DLD1 (cell line): ENCODE measurements around the gene TTLL7.
"Not testable (repeated sequence)": the region's sequence is repeated elsewhere in the genome, so short reads cannot be mapped to it uniquely, and the experiment has no call there.

Source experiments
- in situ Hi-C: cut with HindIII; loops from 2 replicates; pipeline ENCODE4 v1.10.0; 2017; ENCODE audit warnings: low sequenced_read_pairs

Gene TTLL7

DNA sequence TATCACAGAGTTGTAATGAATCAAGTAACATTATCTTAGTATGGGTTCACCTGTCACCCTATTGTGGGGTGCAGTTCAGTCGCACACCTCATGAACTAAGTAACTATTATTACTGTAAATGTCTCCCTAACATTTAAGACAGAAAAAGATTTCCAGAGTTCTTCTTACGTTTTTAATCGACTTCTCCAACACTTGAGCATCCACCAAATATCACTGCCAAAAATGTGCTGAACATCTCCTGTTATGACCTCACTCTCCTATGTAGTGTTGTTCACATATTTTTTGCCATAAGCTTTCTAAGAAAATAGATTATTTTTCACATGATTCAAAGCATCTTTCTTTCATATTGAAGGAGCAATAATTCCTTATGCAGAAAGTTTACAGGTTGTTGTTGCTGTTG is 1.3 kb downstream of the TTLL7 start:
- in situ Hi-C loops: no loop called here

DNA sequence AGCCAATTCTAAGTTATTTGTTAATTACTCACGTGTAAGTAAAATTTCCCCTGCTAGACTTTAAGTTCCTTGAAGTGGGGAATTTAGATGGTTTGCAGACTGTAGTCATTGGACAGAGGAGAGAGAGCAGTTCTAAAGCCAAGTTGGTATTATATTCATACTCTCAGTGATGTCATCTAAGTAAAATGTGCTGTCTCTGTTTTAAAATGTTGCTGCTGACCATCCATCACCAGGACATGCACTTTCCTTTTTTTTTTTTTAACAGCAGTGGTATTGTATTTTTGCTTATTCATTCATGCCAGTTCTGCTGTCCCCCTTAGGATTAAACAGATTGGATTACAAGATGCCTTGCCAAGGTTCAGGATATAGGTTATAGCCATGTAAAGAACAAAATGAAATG is 2.3 kb downstream of the TTLL7 start:
- in situ Hi-C loops: no loop called here

DNA sequence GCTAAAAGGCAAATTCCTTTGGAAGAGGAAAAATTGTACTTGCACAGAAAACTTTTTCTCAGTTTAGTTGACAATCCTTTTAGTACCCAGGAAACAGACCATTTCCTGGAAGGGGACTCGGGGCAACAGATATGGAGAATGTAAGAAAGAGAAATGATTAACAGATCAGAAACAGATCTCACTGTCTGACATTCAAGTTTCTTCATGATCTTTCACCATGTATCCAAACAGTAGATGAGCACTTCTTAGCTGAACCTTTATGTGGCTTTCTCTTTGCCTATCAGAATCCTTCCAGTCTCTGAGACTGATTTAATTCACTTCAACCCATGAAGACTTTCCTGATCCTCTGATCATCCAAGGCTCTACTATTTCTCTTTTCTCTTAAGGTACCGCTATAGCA is 2.7 kb downstream of the TTLL7 start:
- in situ Hi-C loops: no loop called here

DNA sequence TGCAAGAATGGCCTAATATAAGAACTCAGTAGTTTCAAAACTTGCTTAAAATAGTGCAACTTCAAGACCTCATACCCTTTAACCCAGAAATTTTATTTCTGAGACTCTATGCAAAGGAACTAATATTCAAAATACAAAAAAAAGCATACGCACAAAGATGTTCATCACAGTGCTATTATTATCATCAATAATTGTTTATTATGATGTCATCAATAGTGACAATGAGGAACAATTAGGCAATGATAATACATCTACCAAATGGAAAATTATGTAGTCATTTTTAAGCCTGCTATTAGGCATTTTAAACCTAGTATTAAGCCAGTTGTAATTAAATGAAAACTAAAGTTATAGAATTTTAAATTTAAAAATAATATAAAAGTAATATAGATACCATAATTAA is 3.3 kb downstream of the TTLL7 start:
- in situ Hi-C loops: no loop called here

DNA sequence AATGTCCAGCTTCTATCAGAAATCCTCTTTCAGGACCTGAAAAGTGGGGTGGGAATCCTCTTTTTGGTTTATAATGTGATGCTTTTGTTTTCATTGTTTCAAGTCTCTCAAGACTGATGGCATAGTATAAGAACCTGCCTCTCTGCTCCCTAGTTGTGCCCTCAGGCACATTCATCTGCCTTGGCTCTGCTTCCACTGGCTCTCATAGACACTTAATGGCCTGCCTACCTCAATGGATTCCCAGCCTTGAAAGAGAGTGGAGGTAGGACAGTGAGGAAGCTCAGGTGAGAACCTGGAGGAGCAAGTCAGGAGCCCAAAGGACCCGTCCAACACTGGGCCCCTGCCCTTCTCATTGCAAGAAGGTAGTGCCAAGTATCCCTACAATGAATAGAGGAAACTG is 4.8 kb downstream of the TTLL7 start:
- in situ Hi-C loops: no loop called here

DNA sequence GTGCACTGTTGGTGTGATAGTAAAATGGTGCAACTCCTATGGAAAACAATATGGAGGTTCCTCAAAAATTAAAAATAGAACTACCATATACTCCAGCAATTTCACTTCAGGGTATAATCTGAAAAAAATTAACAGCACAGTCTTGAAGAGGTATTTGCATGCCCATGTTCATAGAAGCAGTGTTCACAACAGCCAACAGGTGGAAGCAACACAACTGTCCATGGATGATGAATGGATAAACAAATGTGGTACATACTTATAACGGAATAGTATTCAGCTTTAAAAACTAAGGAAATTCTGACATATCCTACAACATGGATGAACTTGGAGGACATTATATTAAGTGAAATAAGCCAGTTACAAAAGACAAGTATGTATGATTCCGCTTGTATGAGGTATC is 8.2 kb downstream of the TTLL7 start:
- in situ Hi-C loops: no loop called here

DNA sequence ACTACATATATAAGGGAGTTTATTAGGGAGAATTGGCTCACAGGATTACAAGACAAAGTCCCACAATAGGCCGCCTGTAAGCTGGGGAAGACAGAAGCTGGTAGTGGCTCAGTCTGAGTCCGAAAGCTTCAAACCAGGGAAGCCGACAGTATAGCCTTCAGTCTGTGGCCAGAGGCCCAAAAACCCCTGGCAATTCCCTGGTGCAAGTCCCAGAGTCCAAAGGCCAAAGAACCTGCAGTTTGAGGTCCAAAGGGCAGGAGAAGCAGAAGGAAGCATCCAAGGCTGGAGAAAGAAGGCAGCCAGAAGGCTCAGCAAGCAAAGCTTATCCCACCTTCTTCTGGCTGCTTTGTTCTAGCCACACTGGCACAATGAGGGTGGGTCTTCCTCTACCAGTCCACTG is 13.9 kb downstream of the TTLL7 start:
- in situ Hi-C loops: no loop called here

DNA sequence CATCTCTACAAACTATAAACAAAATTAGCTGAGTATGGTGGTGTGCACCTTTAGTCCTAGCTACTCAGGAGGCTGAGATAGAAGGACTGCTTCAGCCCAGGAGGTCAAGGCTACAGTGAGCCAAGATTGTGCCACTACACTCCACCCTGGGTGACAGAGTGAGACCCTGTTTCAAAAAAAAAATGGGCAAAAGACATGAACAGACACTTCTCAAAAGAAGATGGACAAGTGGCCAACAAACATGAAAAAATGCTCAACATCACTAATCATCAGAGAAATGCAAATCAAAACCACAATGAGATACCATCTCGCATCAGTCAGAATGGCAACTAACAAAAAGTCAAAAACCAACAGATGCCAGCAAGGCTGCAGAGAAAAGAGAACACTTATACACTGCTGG is 15.0 kb downstream of the TTLL7 start:
- in situ Hi-C loops: not testable (repeated sequence)

DNA sequence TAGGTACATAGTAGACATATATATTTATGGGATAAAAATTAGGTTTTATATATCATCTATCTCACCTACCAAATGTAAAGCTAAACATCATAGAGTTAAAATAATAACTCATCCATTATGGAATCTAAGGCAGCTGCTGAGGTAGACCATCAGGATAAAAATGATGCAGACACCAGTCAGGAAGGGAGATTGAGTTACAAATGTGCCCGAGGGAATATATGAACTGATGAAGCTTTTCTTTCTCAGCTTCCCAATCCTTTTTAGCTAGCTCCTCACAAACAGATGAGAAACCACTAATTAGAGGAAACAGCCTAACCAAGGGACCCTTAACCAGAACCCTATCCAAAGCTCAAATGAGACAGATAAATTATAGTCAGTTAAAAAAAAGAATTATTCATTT is 20.9 kb downstream of the TTLL7 start:
- in situ Hi-C loops: no loop called here

DNA sequence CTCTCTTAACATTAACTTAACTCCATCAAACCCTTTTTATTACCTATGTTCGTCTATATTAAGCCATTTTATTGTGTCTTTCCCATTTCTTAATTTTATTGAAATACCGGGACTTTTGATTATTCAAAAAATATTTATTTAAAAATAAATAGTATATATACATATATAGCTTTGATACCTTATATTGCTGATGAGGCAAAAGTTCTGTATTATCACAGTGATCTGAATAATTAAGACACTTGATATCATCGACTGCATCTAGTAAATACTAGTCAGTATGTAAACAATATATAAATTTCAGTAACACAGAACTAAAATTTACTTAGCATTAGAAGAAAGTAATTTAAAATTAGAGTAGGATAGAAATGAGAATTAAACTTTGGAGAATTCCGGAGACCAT is 22.0 kb downstream of the TTLL7 start:
- in situ Hi-C loops: no loop called here

DNA sequence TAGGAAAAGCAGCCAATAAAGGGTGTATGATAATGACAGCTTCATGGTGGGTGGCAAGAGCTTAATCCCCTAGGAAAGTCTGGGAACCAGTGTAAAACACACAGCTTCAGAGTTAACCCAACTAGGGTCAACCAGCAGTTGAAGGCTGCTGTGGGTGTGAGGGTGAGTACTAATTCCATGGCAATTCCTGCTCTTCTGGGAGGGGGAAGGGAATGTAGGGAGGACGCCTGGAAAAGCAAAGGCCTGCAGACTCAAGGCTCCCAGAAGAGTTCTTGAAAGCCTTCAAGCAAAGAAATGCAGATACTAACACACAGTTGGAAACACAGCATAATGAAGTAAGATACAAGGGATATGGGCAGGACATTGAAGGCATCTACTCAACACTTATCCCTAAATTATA is 28.1 kb downstream of the TTLL7 start:
- in situ Hi-C loops: no loop called here

DNA sequence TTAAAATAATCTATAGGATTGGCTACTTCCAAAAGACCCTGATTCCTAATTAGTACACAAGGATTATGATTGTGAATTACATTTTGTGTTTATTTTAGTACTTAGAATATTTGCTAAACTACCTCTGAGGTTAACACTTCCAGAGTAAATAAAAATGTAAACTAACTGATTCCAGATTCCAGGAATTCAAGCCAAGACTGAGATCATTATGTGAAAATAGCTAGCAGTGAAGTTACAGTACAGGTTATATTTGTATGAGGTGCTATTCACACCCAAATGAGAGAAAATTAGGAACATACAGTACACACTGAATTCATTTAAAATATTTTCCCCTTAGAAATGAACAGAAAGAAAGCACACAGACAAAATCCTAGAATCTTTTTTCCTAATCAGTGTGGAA is 28.8 kb downstream of the TTLL7 start:
- in situ Hi-C loops: no loop called here

DNA sequence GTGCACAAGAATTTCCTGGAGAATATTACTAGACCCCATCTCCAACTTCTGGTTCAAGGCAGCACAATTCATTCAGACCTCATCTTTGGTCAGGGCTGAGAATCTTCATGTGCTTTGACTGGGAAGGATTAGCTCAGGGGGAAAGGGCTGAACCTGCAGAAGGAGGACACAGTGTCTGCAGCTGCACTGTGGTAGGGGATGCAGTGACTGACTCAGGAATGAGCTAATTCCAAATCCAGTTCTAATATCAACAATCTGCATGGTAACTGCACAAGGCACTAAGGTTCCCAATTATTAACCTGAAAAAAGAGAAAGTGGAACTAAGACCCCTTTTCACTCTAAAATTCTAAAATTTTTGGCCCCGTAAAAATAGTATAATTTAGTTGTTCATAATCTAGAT is 31.6 kb downstream of the TTLL7 start:
- in situ Hi-C loops: no loop called here

DNA sequence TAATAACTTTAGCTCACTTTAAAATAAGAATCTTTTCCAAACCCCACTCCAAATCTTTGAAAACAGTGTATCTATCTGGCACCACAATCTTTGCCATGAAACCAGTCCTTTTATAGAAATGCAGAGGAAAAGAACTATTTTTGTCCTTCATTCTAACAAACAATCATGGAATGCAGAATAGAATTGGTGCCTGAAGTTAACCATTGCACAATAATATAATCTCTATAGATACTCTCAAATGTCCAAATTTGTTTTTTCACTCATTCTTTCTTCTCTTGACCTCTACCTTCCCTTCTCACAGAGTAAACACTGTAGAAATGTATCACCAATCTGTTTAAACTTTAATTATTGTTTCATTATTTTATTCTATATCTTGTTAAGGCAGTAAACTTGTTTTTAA is 34.8 kb downstream of the TTLL7 start:
- in situ Hi-C loops: no loop called here

DNA sequence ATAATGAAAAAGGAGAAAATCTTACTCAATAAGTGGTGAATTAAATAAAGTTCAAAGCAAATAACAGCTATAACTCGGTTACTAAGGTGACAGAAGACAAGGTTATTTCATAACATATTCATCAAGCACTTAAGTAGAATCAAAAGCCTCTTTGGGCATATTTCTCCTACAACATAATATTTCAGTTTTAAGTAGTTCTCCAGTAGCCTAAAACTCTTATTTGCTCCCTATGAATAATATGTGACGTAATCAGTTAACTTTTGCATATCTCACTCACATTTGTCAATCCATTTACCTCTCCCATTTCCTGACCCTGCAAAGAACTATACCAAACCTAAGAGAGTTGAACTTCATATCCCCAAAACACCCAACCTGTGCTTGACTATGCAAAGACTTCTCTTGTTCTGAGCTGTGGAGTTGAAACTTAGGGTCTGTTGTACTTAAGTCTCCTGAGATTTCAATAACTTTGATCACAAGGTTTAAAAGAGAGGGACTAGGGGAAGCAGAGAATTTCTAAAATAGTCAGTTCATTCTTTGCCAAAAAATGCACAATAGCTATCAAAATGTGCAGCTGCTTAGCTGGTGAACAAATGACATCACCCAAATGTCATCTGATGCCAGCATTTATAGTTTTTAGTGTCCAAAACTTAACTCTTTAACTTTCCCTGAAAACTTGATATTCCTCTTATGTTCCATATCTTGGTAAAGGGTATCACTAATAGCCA is 37.2 kb downstream of the TTLL7 start:
- in situ Hi-C loops: no loop called here

DNA sequence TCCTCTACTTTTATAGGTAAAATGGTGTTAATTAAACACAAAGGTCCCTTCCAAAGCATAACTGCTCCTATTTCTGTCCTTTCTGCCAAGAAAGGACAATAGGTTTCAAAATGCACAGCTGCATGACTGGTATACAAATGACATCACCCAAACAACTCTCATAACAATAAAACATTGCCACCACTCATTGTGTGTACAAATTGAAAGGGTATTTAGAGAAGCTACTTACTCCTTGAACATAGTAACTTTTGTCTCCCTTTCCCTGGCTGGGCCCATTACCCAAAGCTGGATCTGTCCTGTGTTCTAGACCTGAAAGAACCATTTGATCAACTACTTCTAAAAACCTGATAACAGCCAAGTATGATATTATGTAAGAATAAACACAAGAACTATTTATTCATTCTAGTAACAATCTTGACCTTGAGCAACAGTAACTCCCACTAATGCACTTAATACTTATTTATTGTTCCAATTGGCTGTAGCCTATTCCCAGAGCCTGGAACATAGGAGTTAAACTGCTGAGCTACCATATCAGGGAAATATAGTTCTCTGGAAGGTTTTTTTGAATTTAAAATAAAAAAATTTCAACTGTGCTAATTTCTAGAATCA is 38.2 kb downstream of the TTLL7 start:
- in situ Hi-C loops: no loop called here

DNA sequence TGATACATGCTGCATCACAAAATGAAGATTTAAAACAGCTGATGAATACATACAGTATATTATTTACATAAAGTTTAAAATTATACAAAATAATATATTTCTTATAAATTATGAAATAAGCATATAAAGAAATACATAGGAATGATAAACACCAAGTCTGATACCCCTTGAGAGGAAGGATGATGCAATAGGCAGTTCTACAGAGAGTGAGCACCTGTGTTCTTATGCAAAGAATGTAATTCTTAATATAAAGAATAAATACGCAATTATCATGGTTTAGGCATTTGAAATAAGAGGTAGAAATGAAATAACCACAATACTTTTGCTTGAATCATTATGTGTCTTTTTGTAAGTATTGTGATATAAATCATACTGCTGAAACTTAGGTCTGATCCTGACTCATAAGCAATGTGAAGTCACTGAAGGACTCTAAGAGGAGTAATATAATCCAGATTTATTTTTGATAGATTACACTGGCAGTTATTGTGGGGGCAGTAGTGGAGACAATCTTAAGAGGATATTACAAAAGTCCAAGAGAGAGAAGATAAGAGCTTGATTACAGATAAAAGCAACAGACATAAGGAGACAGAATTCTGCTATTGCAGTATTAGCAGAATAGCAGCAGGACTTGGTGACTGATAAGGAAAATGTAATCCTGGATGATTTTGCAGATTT is 39.0 kb downstream of the TTLL7 start:
- in situ Hi-C loops: no loop called here

DNA sequence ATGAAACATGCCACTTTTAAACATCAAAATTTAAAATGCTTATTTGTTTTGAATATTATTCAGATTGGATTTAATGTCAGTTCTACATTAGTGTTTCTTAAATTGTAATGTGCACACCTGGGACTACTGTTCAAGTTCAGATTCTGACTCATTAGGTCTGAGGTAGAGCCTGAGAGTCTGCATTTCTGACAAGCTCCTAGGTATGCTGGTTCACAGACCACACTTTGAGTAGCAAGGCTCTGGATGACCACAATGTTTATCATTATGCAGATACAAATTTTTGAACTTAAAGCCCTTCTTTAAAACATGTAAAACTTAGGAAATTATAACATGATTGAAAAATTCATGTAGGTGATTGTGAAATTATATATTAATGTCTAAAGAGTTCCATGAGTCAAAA is 40.2 kb downstream of the TTLL7 start:
- in situ Hi-C loops: no loop called here

DNA sequence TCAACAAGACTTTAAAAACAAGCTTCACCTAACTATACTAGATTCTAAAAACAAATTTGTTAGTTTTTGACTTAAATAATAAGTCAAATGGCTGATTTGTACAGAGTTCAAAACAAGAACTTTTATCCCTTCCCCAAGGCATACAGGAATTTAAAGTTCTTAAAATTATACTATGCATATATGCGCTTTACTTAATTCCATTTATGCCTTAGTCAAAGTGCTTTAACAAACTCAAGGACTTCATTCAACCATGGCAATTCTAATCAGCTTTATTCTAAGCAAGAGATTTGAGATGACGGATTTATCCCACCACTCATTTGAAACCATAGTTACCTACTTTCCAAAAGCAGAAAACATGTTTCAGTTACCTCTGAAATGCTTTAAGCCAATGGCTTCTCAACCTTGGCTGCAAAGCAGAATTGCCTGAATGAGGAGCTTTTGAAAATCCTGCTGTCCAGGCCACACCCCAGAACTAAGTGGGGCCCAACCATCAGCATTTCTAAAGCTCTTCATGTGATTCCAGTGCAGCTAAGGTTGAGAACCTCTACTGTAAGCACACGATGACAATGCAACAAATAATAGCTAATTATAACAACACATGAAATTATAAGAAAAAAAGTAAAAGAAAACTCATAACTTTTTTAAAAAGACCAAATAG is 44.6 kb downstream of the TTLL7 start:
- in situ Hi-C loops: no loop called here

DNA sequence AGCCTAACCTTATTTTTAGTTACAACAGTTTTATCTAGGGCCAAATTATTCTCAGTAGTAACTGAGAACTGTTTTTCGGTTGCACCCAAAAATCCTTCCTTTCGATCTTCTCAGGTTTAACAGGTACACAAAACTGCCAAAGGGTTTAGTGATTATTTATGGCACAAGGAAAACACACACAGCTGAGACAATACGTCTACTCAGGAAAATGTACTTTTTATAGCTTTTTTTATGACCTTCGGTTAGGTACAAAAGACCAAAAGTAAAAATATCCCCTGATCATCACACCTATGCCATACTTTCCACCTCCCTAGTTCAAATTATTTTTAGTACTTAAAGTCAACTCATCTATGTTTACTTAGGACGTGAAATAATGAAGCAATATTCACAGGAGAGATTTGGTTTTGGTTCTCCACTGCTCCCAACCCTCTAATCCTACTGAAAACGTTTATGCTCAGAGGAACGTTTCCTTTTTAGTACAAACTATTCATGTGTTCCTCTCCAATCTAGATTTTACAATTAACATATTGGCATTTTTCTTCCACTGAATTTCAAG is 48.7 kb downstream of the TTLL7 start:
- in situ Hi-C loops: no loop called here

DNA sequence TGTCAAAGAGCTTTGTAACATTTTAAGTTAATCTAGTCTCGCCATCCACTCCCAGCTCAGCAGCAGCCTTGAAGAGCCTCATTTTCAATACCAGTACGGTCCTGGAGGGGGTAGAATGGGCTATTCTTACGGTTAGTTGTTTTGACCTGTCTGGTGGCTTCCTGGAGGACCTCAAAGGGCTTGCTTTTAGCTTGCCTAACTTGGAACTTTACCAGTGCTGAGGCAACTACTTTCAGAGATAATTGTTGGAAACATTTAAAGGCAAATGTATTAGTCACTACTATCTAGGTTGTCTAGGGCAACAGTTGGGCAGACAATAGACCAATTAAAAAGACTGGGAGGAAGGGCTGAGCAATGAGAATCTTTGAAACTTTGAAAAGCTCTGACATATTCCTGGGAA is 56.0 kb downstream of the TTLL7 start:
- in situ Hi-C loops: no loop called here

DNA sequence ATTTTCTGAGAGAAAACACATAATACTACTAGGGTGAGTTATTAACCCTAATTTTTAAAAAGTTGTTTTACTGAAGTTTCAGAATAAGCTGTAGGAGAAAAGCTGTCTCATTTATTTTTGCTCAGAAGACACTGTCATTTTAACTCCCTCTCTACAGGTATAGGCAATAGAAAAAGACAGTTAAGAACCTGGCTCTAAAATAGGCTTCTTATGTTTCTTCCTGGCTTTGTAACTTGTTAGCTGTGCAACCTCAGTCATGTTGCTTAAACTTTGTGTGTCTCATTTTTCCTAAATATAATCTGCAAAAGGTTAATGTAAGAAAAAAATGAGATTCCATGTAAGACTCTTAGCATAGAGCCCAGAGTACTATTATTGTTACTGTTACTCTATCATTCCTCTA is 64.4 kb downstream of the TTLL7 start:
- in situ Hi-C loops: no loop called here
